ENCODE results near the gene CYP17A1.
A peak's percentile ranks its signal among the peaks of the same experiment; 100 is the strongest.
"Not testable (repeated sequence)": the region's sequence is repeated elsewhere in the genome, so short reads cannot be mapped to it uniquely, and the experiment has no call there.

Gene CYP17A1

DNA sequence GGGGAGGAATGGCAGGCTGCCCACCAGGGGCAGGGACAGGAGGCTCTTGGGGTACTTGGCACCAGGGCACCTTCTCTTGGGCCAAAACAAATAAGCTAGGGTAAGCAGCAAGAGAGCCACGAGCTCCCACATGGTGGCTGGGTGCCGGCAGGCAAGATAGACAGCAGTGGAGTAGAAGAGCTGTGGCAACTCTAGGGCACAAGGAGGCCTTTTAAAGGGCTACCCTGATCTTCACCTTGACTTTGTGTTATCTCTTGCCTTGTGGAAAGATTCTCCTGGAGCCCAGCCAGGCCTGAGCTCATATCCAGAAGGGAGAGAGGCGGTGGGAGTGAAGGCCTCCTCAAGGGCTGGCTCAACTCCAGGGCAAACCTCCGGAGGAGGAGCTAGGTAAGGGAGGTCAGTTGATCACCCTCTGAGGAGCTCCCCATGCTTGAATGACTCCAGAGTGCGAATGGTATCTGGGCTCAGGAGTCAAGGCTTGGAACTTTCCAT, at the start of gene CYP17A1:
Gene CYP17A1, minus strand, starts transcription at position 184 of the 492 bp plus-strand sequence. Its CDS starts 52 bp downstream, at position 132.
- DNase-seq, result no peak

DNA sequence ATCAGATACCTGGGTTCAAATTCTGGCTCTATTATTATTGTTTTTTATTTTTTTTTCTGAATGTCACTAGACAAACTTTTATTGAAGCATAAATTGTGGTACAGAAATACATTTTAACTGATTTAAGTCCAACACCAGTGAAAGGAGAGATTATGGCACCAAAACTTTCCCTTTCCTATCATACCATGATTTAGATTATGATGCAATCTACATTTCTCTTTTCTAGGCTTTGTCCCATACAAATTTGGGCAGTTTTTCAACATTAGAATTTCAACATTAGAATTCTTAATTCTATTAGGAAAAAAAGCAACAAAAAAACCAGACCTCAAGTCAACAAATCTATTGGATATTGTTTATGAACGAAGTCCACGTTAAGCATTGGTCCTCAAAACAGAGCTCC, 43.0 kb upstream of the CYP17A1 start:
- DNase-seq, result no peak

- no peak for DNase-seq
Measured at GRCh38 chr10:102878629-102879028, 41.4 kb upstream of the CYP17A1 start.

DNA sequence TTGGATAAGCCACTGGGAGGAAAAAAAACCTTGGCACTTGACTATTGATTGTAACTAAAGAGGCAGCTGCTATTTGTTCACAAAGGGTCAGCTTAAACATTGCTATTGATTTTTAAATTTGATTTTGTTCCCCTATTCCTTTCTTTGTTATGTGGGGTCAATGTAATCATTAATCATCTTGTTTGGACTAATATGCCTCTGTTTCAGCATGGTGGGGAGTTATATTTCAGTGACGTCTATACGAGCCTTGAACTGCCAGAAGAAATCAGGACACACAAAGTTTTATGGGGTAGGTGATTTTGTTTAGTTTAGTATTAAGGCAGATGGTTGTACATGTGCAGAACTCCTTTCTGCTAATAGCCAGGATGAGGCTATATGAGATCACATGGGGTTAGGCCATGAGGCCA, 39.5 kb upstream of the CYP17A1 start:
- no peak for DNase-seq

GRCh38 chr10:102872163-102872562, 35.0 kb upstream of the CYP17A1 start:
- no peak for DNase-seq

- no peak for DNase-seq
Measured at GRCh38 chr10:102870221-102870620, 33.0 kb upstream of the CYP17A1 start.

- DNase-seq, result no peak
Measured at GRCh38 chr10:102869258-102870198, 32.3 kb upstream of the CYP17A1 start, which contains the start of gene AS3MT. TSS of gene AS3MT (plus strand) at chr10:102869470. CDS start at chr10:102869593, 123 bp downstream.

- no peak for DNase-seq
Measured at GRCh38 chr10:102868911-102869257, 31.7 kb upstream of the CYP17A1 start.

DNA sequence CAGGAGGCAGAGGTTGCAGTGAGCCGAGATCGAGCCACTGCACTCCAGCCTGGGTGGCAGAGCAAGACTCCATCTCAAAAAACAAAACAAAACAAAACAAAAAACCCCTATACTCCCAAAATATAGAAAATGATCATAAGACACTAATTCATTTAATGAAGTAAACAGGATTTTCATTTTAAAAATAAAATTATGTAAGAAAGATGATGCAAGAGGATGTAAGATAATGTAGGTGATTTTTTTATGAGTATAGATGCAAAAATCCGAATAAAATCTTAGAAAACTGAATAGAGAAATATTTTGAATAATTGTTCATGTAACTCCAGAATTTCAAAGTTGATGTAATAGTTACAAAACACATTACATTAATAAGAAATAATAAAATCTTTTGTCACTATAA, 28.4 kb upstream of the CYP17A1 start:
- no peak for DNase-seq

GRCh38 chr10:102863660-102864059, 26.4 kb upstream of the CYP17A1 start:
- DNase-seq, result no peak

DNA sequence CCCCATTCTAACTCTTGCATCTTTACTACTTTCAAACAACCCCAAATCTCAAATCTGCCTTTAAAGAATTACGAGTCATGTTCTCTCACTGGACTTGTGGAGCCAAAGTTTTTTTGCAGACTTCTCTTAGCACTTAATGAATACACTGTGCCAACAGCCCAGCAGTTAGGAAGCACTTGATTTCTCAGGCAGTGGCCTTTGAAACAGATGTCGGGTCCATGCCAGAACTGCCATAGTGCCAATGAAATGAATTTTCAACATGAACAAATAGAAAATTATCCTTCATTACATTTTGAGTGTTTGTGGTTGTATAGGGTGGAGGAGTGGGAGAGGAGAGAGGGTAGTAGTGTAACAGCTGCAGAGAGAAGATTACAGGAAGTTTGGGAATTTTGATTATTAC, 22.7 kb upstream of the CYP17A1 start:
- no peak for DNase-seq

GRCh38 chr10:102856758-102857424, 19.7 kb upstream of the CYP17A1 start:
- DNase-seq, result no peak

GRCh38 chr10:102855731-102856436, 18.7 kb upstream of the CYP17A1 start:
- DNase-seq, result not testable (repeated sequence)

DNA sequence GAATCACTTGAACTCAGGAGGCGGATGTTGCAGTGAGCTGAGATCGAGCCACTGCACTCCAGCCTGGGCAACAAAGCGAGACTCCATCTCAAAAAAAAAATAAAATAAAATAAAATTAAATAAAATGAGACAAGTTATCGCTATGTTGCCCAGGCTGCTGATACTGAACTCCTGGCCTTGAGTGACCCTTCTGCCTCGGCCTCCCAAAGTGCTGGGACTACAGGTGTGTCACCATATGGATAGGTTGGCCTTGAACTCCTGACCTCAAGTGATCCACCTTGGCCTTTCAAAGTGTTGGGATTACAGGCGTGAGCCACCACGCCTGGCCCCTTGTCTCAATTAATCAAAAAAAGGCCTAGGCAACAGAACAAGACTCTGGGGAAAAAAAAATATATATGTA, 16.0 kb upstream of the CYP17A1 start:
- not testable (repeated sequence) for DNase-seq

- DNase-seq, result no peak
Measured at GRCh38 chr10:102850025-102850518, 12.9 kb upstream of the CYP17A1 start.

DNA sequence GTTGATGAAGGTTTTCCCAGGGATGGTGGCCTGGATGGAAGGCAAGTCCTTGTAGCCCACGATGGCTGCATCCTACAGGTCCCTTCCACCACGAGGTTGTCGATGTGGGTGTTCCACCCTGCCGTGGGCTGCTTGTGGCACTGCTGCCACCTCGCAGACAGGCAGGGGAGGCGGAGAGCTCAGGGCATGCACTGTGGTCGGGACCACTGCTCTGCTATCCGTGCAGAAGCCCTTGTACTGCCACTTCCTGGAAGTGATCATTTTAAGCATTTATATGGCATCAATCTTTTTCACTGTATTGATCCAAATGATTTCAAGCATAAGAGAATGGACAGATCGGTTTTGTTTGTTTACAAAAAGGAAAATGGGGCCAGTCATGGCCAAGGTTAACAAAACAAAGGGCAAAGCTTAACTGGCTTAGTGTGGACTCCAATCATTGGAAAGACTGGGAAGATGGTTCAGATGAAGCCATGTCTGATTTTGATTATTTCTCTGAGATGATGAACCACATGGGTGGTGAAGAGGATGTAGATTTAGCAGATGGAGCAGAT, 8.2 kb upstream of the CYP17A1 start:
- no peak for DNase-seq

- not testable (repeated sequence) for DNase-seq
Measured at GRCh38 chr10:102844190-102844776, 7.1 kb upstream of the CYP17A1 start.

DNA sequence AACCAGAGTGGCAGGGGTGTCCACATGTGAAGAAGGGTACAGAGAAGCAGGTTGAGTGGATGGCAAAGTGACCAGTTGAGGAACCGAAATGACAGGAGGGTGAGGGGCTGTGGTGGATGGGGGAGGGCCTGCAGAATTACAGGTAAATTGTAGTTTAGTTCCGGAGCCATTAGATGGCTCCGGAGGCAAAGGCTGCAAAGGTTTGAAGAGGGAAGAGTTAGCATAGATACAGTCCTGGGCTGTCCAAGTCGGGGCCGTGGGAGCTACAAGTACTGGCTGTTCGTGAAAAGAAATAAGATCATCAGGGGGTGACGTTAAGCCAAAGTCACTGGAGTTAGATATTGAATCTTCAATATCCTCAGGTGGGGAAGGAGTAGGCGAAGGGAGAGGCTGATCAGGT, 5.9 kb upstream of the CYP17A1 start:
- not testable (repeated sequence) for DNase-seq

DNA sequence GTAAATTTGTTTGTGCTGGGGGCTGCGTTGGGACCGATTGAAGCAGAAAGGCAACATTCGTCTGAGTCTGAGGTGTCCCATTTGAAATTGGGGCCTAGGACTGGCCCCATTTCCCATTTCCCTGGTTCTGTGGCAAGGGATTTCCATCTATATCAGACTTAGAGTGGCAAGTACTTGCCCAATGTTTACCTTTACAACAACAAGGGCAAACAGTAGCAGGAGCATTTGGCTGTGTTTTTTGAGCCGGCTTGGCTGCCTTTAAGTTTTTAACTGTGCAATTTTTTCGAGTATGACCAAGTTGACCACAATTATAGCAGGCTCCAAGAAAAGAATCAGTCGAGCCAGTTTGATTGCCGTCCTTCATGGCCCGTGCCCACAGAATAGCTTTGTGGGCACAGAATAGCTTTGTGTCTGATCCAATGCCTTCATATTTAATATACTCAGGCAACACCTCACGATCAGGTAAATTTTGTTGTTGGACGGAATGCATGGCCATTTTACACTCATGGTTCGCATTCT, 4.7 kb upstream of the CYP17A1 start:
- DNase-seq, result no peak

- not testable (repeated sequence) for DNase-seq
Measured at GRCh38 chr10:102838276-102838927, 1.2 kb upstream of the CYP17A1 start.

DNA sequence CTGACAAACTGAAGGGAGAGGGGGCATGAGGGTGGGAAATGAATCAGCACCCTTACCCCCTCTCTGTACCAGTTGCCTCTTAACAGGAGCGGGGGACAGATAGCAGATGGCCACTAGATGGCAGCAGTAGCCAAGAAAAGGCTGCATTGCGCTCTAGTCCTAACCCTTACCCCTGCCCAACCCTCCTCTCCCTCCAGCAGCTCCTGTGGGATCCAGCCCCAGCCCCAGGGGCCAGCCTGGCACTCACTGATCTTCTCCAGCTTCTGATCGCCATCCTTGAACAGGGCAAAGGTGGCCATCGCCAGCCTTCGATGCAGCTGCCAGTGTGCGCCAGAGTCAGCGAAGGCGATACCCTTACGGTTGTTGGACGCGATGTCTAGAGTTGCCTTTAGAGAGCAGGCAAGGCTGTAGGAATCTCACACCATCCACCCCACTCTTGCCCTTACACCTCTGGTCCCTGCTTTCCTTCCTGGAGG, 2.2 kb downstream of the CYP17A1 start:
- DNase-seq, result peak; percentile 52

Data from NCI-H1048 (cell line).